Suppressor macrophage (primary cell): ENCODE results near the gene ARID1B.
A peak's percentile ranks its signal among the peaks of the same experiment; 100 is the strongest.

ENCODE experiments used
- DNase-seq, 4 experiments: peaks; one replicate each; pipeline ENCODE4 v3.0.0-alpha.2; 2020 to 2022

Gene ARID1B

DNA sequence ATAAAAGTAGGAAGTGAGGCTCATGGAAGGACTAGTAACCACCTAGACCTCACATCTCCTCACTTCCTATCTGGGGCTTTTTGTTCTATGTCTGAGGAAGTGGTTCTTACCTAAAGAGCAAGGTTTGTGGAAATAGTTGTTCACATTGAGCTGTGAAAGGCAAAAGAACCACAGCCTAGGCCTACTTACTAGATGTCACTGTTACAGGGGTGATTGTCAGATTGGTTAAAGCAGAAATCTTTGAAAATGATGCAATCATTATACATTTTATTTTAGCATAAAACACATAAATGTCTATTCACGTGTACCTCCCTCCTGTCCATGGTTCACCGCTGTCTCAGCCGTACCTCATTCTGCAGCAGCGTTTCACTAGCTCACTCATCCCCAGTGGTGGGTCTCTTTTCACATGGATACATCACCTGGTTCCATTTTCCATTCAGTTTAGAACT lies 277.4 kb downstream of the ARID1B start:
- DNase-seq, result peak in 2 of 4 experiments; percentile 24 to 31

DNA sequence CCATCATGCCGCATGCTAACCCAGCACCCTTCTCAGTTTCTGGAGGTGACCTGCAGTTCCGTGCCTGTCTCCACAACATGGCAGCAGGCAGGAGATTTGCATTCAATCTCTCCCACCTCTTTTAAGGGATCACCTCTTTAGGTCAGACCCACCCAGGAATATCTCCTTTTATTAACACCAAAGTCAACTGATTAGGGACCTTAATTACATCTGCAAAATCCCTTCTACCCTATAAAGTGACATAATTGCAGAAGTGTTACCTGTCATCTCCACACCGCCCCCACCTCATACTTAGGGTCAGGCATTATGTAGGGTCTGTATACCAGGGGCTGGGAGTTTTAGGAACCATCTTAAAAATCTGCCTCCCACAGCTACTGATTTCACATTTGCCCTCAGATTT lies 278.7 kb downstream of the ARID1B start:
- DNase-seq, result no peak

DNA sequence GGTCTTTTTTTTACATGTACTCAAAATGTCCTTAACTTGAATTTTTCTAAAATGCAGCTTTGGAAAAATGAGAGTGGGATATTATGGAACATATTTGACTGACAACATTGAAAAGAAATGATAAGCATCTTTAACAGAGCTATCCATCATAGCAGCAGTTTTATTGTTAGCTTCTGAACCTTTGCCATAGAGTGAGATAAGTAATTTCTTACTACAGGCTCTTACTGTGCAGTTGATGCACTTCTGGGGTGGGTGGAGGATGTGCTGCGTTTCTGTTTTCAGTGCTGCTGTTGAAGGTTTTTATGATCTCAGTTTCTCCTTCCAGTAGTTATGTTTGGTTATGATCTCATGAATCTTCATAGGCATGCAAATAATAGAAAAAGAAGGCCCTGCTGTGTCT lies 279.1 kb downstream of the ARID1B start:
- DNase-seq, result no peak

DNA sequence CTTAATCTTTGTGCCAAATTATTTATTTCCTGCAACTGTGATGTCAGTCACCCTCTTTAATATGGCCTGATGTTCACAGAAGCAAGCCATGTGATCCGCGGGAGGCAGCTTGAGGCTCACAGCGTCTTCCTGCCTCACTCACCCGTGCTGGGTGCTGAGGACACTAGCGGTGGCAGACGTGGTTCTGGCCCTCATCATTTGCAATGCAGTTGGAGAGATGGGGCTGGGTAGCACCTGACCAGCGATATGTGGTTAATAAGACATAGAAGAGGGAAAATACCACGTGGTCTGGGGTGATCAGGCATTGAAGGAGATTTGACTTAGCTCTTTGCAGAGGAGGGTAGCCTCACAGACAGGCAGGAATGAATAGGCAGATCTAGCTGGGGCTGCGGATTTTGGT lies 281.4 kb downstream of the ARID1B start:
- DNase-seq, result no peak

DNA sequence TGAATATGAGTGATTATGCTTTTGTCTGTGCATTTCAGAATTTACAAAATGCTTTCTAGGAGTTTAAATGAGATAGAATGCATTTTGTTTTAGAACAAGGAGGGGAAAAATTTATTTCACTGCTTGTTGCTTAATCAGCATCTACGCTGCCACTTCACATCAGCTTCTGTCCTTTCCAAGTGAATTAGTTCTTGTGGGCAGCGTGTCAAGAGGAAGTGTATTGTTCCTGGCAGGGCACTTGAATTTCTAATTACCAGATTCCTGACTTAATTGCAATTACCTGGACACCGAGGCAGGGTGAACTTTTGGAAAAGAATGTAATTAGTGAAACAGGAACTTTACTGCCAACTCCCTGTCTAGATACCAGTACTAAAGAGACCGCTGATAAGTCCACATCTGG lies 282.6 kb downstream of the ARID1B start:
- DNase-seq, result peak in 2 of 4 experiments; percentile 23 to 29

DNA sequence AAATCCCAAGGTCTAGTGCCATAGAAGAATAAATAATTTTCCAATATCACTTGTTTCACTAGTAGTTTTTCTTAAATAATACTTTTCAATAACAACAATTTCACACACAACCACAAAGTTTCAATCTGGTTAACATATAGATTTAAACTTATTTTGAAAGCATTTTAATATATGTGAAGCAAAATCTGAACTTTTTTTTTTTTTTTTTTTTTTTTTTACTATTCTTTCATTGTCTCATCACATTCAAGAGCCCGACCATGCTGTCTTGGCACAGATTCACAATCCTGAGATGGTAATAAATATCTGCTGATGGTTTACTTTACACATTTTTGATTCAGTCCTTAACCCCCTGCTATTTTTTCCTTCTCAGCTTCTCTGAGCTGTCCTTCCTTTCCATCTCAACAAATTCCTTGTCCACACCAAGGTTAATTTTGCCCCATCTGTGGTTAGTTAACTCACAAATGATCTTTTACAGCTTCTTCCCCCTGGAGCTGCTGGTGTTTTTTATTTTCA lies 283.3 kb downstream of the ARID1B start:
- no peak for DNase-seq

DNA sequence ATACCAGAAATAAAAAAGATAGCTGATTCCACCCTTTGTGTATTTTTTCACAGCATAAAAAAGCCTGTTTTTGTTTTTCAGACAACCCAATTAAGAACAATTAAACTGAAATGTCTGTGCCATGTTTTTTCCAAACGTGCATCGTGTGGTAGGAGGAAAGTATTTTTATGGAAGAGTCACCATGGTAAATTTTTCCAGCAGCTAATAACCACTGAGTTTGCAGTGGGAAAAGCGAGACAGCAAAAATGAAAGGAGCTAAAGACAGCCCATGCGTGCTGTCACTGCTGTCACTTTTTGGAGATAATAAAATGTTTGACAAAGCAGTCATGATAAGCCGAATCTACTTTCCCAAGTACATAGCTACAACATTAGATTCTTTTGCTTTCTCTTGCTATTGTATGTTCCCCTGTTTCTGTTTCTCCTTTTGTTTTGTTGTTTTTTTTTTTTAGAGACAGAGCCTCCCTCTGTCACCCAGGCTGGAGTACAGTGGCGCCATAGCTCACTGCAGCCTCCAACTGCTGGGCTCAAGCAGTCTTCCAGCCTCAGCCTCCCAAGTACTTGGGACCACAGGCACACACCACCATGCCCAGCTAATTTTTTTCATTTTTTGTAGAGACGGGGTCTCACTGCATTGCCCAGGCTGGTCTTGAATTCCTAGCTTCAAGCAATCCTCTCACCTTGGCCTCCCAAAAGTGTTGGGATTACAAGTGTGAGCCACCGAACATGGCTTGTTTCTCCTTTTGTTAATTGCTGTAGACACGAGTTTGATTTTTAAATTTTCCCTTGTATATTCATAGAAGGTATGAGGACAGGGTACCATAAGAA lies 284.8 kb downstream of the ARID1B start:
- DNase-seq, result no peak

DNA sequence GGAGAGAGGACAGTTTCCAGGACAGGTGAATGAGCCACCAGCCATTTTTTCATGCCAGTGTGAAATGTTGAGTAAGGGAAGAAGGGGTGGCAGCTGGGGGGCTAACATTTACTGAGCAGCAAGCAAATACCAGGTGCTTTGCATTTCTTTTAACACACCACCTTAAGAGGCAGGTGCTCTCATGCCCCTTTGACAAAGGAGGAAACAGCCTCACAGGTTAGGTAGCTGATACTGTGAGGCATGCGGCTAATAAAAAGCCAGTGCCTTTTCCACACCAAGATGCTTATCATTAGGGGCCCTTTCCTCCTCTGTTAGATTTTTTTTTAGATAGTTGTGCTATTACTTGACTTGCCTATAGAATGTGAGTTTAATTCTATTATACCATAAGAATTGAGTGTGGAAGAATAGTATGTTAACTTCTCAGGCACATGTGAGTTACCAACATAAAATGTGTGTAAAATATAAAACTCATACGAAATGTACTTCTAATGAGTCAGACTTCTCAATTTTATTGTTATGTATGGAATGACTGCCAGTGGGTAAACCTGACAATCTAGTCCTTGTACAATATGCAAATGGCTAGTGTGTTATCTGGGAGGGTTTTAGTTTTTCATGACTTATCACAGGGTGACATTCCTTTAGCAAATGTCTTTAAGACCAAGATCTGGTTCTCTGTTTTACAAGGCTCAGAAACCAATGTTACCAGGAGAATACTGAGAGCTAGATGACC lies 286.2 kb downstream of the ARID1B start:
- no peak for DNase-seq

DNA sequence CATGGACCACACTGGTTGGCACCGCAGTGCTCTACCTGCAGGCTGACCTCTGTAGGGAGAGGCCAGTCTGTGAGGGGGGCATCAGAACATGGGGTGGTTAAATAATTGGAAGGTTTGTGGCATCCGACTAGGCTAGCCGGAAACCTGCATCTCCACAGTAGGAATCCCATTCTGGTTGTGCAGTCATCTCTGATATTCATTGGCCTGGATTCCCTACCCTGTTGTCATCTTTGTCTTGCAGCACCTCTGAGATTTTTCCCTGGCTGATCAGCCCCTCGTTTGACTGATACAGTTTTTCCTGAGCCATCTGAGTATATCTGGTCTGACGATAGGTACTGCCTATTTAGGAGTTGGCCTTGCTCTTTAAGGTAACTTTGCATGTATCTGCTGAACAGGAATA lies 286.7 kb downstream of the ARID1B start:
- DNase-seq, result no peak

DNA sequence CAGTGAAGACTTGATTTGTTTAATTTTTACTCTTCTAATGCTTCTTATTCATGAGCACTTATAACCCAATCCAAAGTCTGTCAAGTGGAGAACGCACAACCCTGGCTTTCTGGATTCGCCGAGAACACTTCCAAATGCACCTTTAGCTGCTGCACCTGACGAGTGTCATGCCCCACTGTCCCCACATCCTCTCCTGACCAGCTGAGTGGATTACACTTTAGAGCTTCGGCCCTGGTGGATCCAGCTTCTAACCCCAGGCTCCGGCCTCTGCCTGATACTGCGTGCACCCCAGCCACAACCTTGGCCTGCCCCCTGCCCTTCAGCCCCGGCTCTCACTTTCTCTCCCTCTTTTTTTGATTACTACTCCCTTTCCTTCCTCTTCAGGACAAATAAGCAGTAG lies 287.3 kb downstream of the ARID1B start:
- peak in 1 of 4 experiments; percentile 27 for DNase-seq

DNA sequence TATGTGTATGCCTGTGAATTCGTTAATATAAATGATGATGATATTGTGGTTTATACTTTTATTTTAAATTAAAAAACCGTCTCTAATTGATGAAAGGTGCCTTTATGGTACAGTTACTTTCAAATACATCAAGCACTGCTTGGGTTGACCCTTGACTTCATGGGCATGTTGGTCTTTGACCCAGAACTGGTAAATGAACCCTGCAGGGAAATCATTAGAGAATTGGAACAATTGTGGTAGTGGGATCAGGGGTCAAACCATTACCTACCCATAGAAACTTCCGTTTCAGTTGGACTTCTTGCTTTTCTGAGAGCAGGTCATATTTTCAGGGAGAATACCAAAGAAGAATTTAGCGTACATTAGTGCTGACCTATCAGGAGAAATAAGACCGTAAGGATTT lies 288.2 kb downstream of the ARID1B start:
- DNase-seq, result no peak

DNA sequence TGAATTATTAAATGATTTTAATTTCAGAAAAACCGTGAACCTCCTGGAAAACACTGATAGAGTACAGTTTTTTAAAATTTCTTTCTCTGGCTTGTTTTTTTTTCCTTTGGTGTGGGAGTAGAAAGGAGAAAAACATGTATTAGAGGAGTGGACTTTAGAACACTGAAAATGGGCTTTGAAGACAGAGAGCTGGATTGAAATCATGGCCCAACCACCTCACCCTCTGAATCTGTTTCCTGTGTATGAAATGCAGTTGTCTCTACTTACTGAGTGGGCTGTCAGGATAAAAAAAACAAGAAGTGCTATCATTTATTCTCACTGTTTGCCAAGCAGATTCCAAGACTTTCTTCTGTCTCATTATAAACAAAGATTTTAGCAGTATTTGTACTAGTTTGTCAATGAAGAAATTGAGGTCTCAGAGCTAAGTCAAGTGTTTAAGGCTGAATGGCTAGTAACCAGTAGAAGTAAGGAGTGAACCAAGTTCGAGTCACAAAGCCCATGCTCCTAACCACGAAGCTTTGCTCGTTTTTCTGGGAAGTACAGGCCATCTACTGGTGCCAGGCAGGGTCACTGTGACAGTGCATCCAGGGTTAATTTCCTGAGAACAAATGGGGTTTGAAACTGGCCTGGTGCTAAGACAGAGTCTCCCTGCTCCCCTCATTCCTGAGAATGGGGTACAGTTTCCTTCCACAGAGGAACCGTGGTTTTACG lies 289.8 kb downstream of the ARID1B start:
- peak; percentile 17 to 42 (median 26) for DNase-seq

DNA sequence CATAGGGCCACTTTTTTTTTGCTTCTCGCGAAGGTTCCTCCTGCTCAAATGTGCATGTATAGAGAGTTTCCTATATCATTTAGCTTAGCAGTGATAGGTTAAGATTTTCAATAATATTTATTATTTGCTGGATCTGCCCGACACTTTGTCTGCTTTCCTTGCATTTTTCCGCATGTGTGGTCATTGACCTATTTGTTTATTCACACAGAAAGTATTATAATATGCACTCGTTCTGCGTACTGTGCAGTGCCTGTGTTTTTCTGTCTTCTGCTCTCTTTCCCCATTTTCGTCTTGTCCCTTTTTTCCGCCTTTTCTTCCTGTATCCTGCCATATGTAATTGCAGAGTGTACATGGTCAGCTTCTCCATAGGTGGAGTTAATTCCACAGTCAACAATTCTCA lies 290.3 kb downstream of the ARID1B start:
- DNase-seq, result no peak

DNA sequence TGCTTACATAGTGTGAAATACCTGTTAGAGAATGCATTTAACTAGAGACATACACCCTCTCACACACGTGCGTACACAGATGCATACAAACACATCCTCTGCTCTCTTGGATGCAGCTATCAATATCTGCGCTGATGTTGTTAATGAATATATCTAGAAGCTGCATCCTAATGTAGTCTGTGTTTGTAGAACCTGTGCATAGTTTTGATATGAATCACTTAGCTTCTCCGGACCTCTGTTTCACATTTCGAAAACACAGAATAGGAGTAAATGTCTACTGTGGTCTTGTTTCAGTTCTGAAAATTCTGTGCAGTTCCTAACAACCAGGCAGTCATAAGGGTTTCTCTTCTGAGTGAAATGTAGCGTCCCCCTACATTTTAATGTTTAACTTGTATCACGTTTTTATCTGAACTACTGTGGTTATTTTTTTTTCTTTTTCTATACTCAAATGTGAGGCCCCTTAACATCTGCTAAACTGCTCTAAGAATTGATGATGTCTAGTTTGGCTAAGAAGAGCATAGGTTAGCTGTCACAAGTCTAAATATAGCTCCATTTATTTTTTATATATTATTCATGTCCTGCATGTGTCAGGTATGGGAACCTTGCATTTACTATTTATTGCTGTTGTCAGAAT lies 291.6 kb downstream of the ARID1B start:
- no peak for DNase-seq

DNA sequence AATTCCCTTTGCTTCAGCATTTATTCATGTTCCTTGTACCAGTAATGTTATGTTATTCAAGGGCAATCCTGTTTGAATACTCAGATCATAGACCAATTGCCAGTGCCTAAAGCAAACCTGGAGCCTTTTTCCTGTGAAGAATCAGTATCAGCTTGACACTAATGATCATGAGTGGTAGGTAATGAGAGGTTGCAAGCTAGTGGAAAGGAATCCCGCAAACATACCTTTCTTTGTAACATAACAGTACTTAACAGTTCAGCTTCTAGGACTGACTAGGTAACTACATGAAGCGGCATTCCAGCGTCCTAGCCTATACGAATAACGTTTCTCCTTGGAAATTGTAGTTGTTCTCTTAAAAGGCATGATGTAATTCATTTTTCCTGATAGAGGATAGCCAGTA lies 292.4 kb downstream of the ARID1B start:
- DNase-seq, result no peak

DNA sequence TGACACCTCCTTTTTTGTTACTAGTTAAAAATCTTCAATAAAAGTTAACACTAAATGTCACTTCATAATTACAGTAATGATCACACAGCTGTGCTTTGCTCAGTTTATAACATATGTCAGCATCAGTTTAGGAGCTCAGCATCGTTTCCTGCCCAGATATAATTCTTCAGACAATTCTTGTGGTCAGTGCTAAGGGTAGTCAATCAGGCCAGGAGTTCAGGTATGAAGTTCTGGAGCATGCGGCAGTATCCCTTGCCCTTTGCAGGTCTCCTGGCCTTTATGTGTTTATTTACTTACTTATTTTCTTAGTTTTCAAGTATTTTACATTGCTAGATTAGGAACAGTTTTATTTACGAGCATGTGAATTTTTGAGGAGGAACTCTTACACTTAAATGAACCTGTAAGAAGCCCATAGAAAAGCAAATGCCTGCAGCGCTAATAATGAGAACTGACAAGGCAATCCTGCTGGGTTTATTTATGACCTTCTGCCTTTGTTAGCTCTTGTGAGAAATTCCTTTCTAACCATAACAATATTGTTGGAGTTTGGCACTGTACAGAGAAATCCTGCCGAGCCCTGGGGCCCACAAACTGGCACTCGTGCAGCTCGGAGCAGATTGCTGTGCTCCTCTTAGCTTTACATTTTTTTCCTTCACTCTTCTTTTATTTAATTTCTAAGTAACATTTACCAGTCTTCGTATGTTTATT lies 293.4 kb downstream of the ARID1B start:
- DNase-seq, result no peak

DNA sequence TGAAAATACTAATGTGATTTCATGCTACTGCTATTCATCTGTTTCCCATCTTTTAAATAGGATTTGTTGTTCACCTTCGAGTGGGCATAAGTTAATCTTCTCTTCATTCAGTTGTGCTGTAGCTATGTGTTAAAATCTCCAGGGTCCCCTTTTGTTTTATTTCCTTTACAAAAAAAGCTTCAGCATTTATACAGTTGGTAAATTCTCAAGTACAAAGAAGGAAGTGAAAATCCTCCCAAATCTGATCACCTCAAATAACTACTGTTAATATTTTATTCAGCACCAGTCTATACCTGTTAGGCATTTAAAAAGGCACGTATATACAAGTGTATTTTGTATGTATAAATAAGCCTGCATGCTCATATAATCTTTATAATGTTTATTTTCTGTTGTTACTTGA lies 294.9 kb downstream of the ARID1B start:
- DNase-seq, result no peak

DNA sequence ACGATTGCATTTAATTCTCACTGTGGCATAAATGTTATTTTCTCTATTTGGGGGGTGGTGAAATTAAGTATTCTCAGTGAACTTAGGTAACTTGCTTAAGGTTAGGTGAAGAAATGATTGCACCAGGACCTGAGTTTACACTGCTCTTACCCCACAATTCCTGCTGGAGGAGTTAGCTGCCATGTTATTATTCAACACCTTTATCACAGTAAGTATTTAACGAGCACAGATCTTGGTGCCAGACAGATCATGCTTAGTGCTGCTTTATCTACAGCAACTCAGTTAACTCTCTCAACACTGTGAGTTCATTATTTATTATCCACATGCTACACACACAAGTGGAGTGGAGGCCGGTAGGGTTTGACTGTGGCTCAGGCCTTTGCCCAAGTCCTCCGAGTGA lies 296.4 kb downstream of the ARID1B start:
- no peak for DNase-seq

DNA sequence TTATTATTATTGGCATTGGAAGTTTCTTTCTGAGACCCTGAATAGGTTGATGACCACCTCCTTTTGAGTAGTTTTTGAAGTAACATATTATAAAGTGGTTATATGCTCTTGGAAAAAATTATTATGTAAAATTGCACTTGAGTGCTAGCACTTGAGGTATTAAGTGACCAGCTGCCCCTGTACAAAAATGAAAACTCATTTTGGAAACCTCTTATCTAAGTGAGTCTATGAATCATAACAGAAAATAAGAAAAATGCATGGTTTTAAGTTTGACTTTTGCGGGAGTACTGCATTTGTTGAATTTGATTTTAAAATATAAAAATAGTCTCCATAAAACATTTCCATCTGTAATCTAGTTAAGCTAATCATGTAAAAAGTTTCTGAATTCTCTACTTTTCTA lies 297.8 kb downstream of the ARID1B start:
- DNase-seq, result no peak

DNA sequence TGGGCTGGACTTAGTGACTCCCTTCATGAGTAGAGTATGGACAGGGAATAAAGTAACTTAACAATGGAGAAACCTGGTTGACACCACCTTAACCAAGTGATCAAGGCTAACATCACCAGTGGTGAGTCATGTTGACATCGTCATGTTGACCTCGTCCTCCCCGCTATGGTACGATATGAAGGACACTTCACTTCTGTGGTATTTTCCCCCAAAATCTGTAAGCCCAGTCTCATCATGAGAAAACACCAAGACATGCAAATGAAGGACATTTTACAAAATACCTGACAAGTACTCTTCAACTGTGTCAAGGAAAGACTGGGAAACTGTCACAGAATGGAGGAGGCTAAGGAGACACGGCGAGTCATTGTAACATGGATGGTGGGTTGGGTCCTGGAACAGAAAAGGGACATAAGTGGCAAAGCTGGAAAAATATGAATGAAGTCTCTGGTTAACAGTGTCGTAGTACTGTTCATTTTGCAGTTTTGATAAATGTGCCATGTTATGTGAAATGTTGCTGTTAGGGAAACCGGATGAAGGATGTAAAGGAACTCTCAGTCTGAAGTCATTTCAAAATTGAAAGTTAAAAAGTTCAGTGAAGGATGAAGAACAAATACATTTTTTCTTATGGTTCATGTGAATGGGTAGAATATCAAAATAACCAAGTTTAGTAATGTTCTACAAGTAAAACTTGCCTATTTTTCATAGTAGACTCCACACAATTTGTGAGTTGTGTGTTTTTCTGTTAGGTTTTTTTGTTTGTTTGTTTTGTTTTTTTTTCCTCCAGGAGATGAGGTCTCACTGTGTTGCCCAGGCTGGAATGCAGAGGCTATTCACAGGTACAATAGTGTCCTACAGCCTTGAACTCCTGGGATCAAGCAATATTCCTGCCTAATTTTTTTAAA lies 298.6 kb downstream of the ARID1B start:
- no peak for DNase-seq

DNA sequence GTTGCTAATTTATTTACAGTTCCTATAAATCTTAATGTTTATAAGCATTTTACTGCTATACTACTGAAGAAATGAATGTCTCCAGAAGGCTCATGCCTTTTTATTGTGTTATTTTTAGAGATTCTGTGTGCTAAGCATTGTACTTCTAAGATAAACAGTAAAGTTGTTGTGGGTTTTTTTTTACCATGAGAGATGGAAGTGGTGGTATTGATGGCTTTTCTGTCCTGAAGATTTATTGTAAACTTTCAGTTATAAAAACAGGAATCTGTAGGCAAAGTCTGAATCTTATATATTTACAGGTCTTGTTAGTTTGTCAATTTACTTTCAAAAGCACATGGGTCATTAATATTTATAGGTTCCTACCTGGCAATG lies 299.3 kb downstream of the ARID1B start:
- DNase-seq, result no peak
